ENCODE results near the gene ENTPD6. TPM values are rescaled to one million over a fixed set of nuclear protein-coding genes. Genes with fewer than 3 reads are reported as not detected.

Gene ENTPD6
- polyA plus RNA-seq, 3 donors = 36.2 to 120 (median 47.0) TPM

DNA sequence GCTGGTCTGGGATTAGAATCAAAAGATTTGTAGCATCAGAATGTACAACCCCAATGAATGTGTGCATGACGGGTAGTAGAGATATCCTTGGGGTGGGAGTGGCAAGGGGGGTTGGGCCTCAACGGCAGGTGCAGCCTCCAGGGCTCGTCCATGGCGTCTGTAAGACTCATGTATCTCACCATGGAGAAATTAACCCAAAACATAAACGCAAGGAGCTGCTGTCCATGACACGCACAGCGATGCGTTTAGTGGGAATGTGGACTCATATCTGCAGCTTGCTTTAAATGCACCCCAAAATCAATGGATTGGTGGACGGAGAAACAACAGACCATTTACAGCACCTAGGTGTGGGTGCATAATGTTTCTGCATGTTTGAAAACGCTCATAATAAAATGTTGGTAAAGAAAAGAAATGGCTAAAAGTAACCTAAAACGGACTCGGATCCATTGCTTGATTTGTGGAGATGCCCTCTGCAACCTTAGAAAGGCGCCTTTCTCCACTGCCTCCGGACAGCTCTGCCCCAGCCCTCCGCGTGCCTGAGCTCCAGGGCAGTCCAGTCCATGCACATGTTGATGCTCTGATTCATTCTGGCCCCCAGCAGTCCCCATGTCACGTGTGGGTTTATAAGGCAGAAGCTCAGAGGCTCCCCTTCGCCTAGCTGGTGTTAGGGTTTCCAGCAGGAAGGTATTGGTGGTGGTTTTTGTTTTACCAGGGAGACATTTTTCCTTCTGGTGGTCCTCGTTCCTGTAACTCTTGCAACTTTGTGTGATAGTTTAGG lies 76.9 kb downstream of the ENTPD6 start:
- Histone ChIP-seq H3K4me2 (replicated peaks; ENCODE audit: extremely low read depth, low read length, poor library complexity, severe bottlenecking) (no peak overlapping the region), H3K27me3 (ENCODE audit: control insufficient read depth in 2 of 2, insufficient read depth in 2 of 2, low read length in 2 of 2) (no peaks in the 10 kb centered on the region), H3K9me3 (replicated peaks in 1 of 2; ENCODE audit: control insufficient read depth in 1 of 2, insufficient read depth in 1 of 2, low read length in 2 of 2) (no peaks in the 10 kb centered on the region), H4K20me1 (ENCODE audit: insufficient read depth, low read length) (no peaks in the 10 kb centered on the region), H2AFZ (ENCODE audit: insufficient read depth, low read depth, low read length, poor library complexity, severe bottlenecking) (no peak overlapping the region), H3K79me2 (ENCODE audit: insufficient read depth, low read length) (no peaks in the 10 kb centered on the region), H3K4me1 (ENCODE audit: control insufficient read depth in 1 of 2, insufficient read depth in 2 of 2, low read length in 2 of 2) (no peaks in the 10 kb centered on the region), H3K9ac (ENCODE audit: insufficient read depth, low read length, poor library complexity, severe bottlenecking) (no peak overlapping the region), H3K27ac (ENCODE audit: low read depth in 1 of 2, low read length in 2 of 2) (no peak overlapping the region), H3K4me3 (replicated peaks in 1 of 3; ENCODE audit: low read depth in 2 of 3, low read length in 3 of 3) (no peak overlapping the region), H3K36me3 (replicated peaks in 1 of 2; ENCODE audit: control insufficient read depth in 1 of 2, insufficient read depth in 2 of 2, low read length in 2 of 2) (peaks cover 73 to 91% of the 10 kb centered on the region in 2 donors)
- DNase-seq = no peak
- H3K4me3 Mint-ChIP-seq = no peak overlapping the region
- TF ChIP-seq CTCF (IDR thresholded peaks at IDR 0.05) = no peak
- no peaks in the 10 kb centered on the region for H3K9me3 Mint-ChIP-seq
- no peaks in the 10 kb centered on the region for H3K27me3 Mint-ChIP-seq (ENCODE audit: low read depth in 3 of 3)
- H3K36me3 Mint-ChIP-seq = peaks cover 76 to 86% of the 10 kb centered on the region in 2 donors
- peaks cover 2% of the 10 kb centered on the region for H3K4me1 Mint-ChIP-seq
- WGBS (ENCODE audit: insufficient coverage) = 98% methylated on average over 9 of the region's 19 CpGs
- intact Hi-C loops (cut with micrococcal nuclease) = no loop called here
- H3K27ac Mint-ChIP-seq = peak overlapping the region in 1 of 7 donors; percentile 62

DNA sequence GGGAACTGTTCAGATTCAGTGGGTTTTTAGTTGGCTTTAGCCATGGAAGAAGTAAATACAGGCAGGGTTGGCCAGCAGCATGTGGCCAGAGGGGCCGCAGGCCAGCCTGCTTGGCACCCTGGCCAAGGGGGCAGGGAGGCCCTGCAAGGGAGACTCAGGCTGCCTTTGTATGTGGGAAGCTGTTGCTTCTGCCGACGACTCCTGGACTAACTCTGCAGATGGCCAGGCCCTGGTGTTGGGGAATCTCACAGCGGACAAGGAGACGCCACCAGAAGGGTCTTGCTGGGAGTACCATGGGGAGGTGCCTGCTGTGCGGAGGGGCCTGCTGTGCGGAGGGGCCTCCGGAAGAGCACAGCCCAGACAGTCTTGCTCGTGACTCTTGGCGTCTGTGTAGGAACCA lies 77.5 kb downstream of the ENTPD6 start:
- no peak for TF ChIP-seq CTCF (IDR thresholded peaks at IDR 0.05)
- H2AFZ ChIP-seq (ENCODE audit: insufficient read depth, low read depth, low read length, poor library complexity, severe bottlenecking) = no peak overlapping the region
- no peaks in the 10 kb centered on the region for H3K4me1 Mint-ChIP-seq
- H3K79me2 ChIP-seq (ENCODE audit: insufficient read depth, low read length) = no peaks in the 10 kb centered on the region
- H3K36me3 ChIP-seq (replicated peaks in 1 of 2; ENCODE audit: control insufficient read depth in 1 of 2, insufficient read depth in 2 of 2, low read length in 2 of 2) = peaks cover 79 to 97% of the 10 kb centered on the region in 2 donors
- intact Hi-C loops (cut with micrococcal nuclease) = no loop called here
- 96% methylated on average over 9 of the region's 10 CpGs for WGBS (ENCODE audit: insufficient coverage)
- H3K27ac ChIP-seq (ENCODE audit: low read depth in 1 of 2, low read length in 2 of 2) = no peak overlapping the region
- no peaks in the 10 kb centered on the region for H4K20me1 ChIP-seq (ENCODE audit: insufficient read depth, low read length)
- H3K36me3 Mint-ChIP-seq = peaks cover 81 to 92% of the 10 kb centered on the region in 2 donors
- no peaks in the 10 kb centered on the region for H3K4me1 ChIP-seq (ENCODE audit: control insufficient read depth in 1 of 2, insufficient read depth in 2 of 2, low read length in 2 of 2)
- H3K27me3 Mint-ChIP-seq (ENCODE audit: low read depth in 3 of 3) = no peaks in the 10 kb centered on the region
- no peaks in the 10 kb centered on the region for H3K9me3 Mint-ChIP-seq
- H3K4me3 ChIP-seq (replicated peaks in 1 of 3; ENCODE audit: low read depth in 2 of 3, low read length in 3 of 3) = no peak overlapping the region
- H3K4me2 ChIP-seq (replicated peaks; ENCODE audit: extremely low read depth, low read length, poor library complexity, severe bottlenecking) = no peak overlapping the region
- no peak overlapping the region for H3K9ac ChIP-seq (ENCODE audit: insufficient read depth, low read length, poor library complexity, severe bottlenecking)
- no peak for DNase-seq
- H3K27ac Mint-ChIP-seq = peak overlapping the region in 1 of 7 donors; percentile 62
- no peaks in the 10 kb centered on the region for H3K27me3 ChIP-seq (ENCODE audit: control insufficient read depth in 2 of 2, insufficient read depth in 2 of 2, low read length in 2 of 2)
- no peak overlapping the region for H3K4me3 Mint-ChIP-seq
- H3K9me3 ChIP-seq (replicated peaks in 1 of 2; ENCODE audit: control insufficient read depth in 1 of 2, insufficient read depth in 1 of 2, low read length in 2 of 2) = no peaks in the 10 kb centered on the region
